Colonic mucosa (tissue), 4 donors: ENCODE measurements around the gene CLSTN1. TPM values are rescaled to one million over a fixed set of nuclear protein-coding genes. Genes with fewer than 3 reads are reported as not detected.

Experiments used
- DNase-seq: peaks from one replicate; pipeline ENCODE4 v3.0.0-alpha.2; 2020
- H3K27ac ChIP-seq: fragments of 200-600 bp; one replicate; pipeline ENCODE4 v1.8.0; 2021
- H3K27me3 ChIP-seq: fragments of 200-600 bp; one replicate; pipeline ENCODE4 v1.8.0; 2021
- H3K36me3 ChIP-seq: fragments of 200-600 bp; one replicate; pipeline ENCODE4 v1.8.0; 2021
- H3K4me1 ChIP-seq: fragments of 200-600 bp; one replicate; pipeline ENCODE4 v1.8.0; 2021; ENCODE audit warnings: mild to moderate bottlenecking
- H3K4me3 ChIP-seq: fragments of 200-600 bp; one replicate; pipeline ENCODE4 v1.8.0; 2021
- H3K9ac ChIP-seq, 2 donors: one replicate each; pipeline ENCODE4 v1.7.0; 2013; ENCODE audit warnings: control low read depth in 2 of 2, low read depth in 2 of 2, low read length in 2 of 2
- H3K9me3 ChIP-seq: fragments of 200-600 bp; one replicate; pipeline ENCODE4 v1.8.0; 2021
- CTCF ChIP-seq: fragments of 200-600 bp; IDR thresholded peaks from one replicate; pipeline ENCODE4 v1.8.0; 2022; ENCODE audit warnings: antibody characterized with exemption, mild to moderate bottlenecking
- intact Hi-C: fragments of 100-400 bp; cut with DNase I; formaldehyde crosslinking; loops from one replicate; pipeline ENCODE4 v1.14.1; 2022
- total RNA-seq, 2 donors: library from RNA; stranded (reverse); fragmentation: NEBNext Ultra II Directional in 1 of 2; extraction: Animal tissue kit (Norgen Biotek cat#: 25700) in 1 of 2; gene quantifications; one replicate each; pipeline ENCODE4 v1.2.1, GENCODE V29; 2021
- donor health status: healthy.
- donor health status: DM: no; HTN: no; CAD: no.
- donor health status: DM: no; HTN: no; CAD: no.

The CLSTN1 gene
- total RNA-seq, 2 donors from 2014 or later: 215 to 226 TPM

GRCh38 chr1:9845914-9846313, 22.1 kb upstream of the CLSTN1 start:
- no peak overlapping the region for H3K27ac ChIP-seq
- intact Hi-C loops: no loop called here

DNA sequence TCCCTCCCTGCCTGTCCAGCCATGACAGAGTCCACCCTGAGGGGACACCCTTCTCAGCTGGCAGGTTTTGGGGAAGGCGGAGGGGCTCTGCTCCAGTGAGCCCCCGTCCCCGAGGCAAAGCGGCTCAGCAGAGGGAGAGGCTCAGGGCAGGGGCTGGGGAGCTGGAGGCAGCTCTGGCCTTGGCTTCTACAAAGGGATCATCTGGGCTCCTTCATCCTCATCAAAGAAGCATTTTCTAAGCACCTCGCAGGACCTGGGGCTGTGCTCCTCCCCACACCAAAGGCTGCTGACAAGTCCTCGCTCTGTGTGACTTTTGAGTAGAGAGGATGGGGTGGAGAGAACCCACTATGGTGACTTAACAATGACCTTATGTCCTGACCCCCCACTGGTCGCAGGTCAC, 21.0 kb upstream of the CLSTN1 start:
- intact Hi-C loops: no loop called here
- H3K4me1 ChIP-seq: peaks cover 10% of the 10 kb centered on the region
- no peak overlapping the region for H3K4me3 ChIP-seq
- no peaks in the 10 kb centered on the region for H3K36me3 ChIP-seq
- H3K27ac ChIP-seq: no peak overlapping the region
- no peak for TF ChIP-seq CTCF
- no peak overlapping the region for H3K9ac ChIP-seq
- H3K27me3 ChIP-seq: no peaks in the 10 kb centered on the region
- no peak for DNase-seq
- H3K9me3 ChIP-seq: no peaks in the 10 kb centered on the region

More at GRCh38 chr1:9845914-9846313, 22.1 kb upstream of the CLSTN1 start:
- peak; percentile 52 for DNase-seq
- no peak for TF ChIP-seq CTCF
- H3K9ac ChIP-seq: no peak overlapping the region
- H3K9me3 ChIP-seq: no peaks in the 10 kb centered on the region
- H3K4me3 ChIP-seq: no peak overlapping the region
- no peaks in the 10 kb centered on the region for H3K36me3 ChIP-seq
- no peaks in the 10 kb centered on the region for H3K27me3 ChIP-seq
- peaks cover 10% of the 10 kb centered on the region for H3K4me1 ChIP-seq

DNA sequence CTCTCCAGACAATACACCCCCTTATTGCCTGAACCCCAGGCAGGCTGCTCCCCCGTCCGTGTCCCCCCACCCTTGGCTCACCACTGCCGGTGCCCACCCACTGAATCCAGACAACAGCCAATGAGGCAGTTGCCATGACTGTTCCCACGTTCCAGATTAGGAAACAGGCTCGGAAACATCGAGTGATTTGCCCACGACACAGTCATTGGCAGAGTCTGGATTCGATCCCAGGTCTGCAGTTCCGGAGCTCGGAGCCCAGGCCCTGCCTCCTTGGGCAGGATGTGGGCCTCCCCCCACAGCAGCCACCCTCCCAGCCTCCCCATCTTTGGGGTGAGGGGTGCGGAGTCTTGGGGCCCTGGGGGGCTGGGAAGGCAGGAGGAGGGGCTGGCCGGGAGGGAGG, 20.3 kb upstream of the CLSTN1 start:
- H3K4me1 ChIP-seq: peaks cover 10% of the 10 kb centered on the region
- DNase-seq: no peak
- H3K4me3 ChIP-seq: no peak overlapping the region
- intact Hi-C loops: no loop called here
- H3K9ac ChIP-seq: peak overlapping the region in 1 of 2 donors; percentile 48
- TF ChIP-seq CTCF: no peak
- H3K27me3 ChIP-seq: no peaks in the 10 kb centered on the region
- H3K9me3 ChIP-seq: no peaks in the 10 kb centered on the region
- no peak overlapping the region for H3K27ac ChIP-seq
- H3K36me3 ChIP-seq: no peaks in the 10 kb centered on the region

GRCh38 chr1:9843576-9843945, 19.8 kb upstream of the CLSTN1 start:
- intact Hi-C loops: no loop called here
- TF ChIP-seq CTCF: no peak
- Histone ChIP-seq H3K36me3 (no peaks in the 10 kb centered on the region), H3K27ac (peak overlapping the region; percentile 14), H3K4me1 (peaks cover 10% of the 10 kb centered on the region), H3K4me3 (no peak overlapping the region), H3K9ac (peak overlapping the region in 1 of 2 donors; percentile 48), H3K9me3 (no peaks in the 10 kb centered on the region), H3K27me3 (no peaks in the 10 kb centered on the region)
- DNase-seq: peak; percentile 78

DNA sequence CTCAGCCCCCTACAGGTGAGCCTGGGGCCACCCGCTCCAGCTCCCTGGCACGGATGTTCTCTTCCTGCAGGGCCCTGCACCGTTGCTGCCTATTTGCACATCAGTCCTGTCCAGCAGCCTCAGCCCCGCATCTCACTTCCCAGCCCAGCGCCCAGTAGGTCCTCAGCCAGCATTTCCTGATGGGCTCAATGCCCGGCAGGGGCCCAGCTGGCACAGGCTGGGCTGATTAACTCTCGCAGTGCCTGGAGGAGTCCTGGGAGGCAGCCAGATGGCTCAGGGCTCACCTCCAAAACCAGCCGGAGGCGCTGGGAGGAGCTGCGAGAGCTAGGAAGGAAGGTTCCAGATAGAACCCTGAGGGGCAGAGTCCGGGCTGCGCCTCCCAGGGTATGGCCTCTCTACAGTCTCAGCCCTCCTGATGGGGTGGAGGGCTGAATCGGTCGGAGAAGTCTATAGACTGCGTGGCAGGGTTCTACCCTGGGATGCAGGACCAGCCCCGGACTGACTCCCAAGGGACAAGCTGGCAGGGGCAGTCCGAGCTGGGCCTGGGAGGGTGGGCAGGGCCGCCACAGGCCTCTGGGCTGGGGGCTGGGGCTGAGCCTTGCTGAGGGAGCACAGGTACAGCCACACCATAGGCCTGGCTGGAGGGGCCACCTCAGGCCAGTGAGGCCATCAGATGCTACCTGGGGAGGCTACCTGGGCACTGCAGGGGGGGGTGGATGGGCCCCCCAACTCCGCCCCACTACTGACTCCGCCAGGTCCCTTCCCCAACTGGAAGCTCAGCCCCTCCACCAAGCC, 19.2 kb upstream of the CLSTN1 start:
- H3K27ac ChIP-seq: peak overlapping the region; percentile 14
- H3K27me3 ChIP-seq: no peaks in the 10 kb centered on the region
- H3K9ac ChIP-seq: peak overlapping the region in 1 of 2 donors; percentile 48
- intact Hi-C loops: no loop called here
- H3K4me1 ChIP-seq: peaks cover 10% of the 10 kb centered on the region
- no peaks in the 10 kb centered on the region for H3K9me3 ChIP-seq
- no peak overlapping the region for H3K4me3 ChIP-seq
- H3K36me3 ChIP-seq: no peaks in the 10 kb centered on the region
- peak; percentile 87 for DNase-seq
- TF ChIP-seq CTCF: no peak
